ENCODE results near the gene CRIP3.
"Not testable (repeated sequence)": the region's sequence is repeated elsewhere in the genome, so short reads cannot be mapped to it uniquely, and the experiment has no call there.

Gene CRIP3

GRCh38 chr6:43304882-43305281, 3.7 kb downstream of the CRIP3 start:
- DNase-seq: no peak

DNA sequence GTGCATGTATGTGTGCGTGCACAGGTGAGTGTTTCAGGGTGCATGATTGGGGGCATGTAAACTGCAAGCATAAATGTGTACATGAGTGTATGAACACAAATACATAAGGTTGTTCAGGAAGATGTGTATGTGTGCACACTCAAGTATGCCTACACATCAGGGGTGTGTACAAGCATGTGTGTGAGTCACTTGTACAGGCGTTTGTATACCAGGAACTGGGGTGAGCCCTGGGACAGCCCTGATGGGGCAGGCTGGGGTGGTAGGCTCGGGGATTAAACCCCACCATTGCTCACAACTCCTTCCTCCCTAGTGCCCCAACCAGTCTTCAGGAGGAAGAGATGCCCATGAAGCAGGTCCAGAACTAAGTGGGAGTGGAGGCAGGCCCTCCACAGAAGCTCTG, 4.3 kb downstream of the CRIP3 start:
- no peak for DNase-seq

GRCh38 chr6:43303751-43304331, 4.8 kb downstream of the CRIP3 start:
- DNase-seq: no peak

DNA sequence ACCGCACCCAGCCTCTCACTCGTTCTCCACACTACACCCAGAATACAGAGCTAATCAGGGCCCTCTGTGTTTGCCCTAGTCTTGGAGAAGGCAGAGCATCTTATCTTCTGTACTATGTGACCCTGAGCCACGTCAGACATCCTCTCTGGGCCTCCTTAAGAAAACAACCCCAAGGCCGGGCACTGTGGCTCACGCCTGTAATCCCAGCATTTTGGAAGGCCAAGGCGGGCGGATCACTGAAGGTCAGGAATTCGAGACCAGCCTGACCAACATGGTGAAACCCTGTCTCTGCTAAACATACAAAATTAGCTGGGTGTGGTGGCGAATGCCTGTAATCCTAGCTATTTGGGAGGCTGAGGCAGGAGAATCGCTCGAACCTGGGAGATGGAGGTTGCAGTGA, 5.6 kb downstream of the CRIP3 start:
- DNase-seq: not testable (repeated sequence)

- no peak for DNase-seq
These were observed 6.5 kb downstream of the CRIP3 start for GRCh38 chr6:43302126-43302525.

- DNase-seq: no peak
These were observed 7.3 kb downstream of the CRIP3 start for GRCh38 chr6:43301081-43301870.

- DNase-seq: no peak
These were observed 9.0 kb downstream of the CRIP3 start for GRCh38 chr6:43299338-43300293.

DNA sequence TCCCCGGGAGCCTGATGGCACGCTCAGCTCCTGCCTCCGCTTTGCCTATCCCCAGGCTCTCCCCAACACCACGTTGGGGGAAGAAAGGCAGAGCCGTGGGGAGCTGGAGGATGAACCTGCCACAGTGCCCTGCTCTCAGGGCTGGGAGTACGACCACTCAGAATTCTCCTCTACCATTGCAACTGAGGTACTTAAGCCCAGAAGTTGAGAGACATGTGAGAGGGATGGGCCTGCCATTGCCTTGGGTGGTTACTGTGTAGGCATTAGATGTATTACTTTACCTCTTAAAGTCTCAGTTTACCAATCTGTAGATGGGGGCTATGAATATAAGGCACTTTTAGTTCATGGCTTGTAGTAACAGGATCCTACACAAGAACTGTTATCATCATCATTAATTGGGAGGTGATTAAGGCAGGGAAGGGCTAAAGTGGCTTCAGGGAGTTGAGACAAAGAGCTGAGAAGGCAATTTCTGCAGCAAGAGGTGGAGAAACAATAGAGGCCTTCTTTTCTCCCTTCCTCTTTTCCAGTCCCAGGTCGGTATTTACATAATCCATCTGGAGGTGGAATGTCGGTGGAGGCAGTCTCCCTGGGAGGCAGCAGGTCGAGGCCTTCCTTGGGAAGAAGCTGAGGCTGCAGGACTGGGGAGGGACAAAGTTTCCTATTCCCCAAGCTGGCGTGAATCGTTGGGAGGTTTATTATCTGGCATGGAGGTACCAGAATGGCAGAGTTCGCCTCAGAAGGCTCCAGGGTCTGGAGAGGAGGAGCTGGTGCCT, 9.9 kb downstream of the CRIP3 start:
- DNase-seq: no peak

- DNase-seq: no peak
These were observed 10.7 kb downstream of the CRIP3 start, which contains the start of gene SLC22A7 for GRCh38 chr6:43297644-43298564. Gene SLC22A7 (plus strand): TSS chr6:43298260. CDS start chr6:43298359, 99 bp downstream.

GRCh38 chr6:43296780-43297497, 11.7 kb downstream of the CRIP3 start:
- DNase-seq: no peak

DNA sequence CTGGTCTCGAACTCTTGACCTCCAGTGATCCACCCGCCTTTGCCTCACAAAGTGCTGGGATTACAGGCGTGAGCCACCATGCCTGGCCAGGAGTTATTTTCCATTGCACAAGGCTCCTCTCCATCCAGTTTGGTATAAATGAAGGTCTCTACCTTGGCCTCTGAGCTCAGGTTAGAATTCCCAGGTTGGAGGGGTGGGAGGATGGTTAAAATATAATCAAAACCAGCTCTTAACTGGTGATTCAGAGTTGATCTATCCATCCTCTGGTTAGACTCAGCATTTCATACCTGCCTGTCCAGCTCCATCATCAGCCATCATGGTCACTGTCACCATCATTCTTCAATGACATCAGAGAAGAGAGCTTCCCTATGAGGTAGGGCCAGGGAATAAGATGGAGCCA, 13.2 kb downstream of the CRIP3 start:
- no peak for DNase-seq

DNA sequence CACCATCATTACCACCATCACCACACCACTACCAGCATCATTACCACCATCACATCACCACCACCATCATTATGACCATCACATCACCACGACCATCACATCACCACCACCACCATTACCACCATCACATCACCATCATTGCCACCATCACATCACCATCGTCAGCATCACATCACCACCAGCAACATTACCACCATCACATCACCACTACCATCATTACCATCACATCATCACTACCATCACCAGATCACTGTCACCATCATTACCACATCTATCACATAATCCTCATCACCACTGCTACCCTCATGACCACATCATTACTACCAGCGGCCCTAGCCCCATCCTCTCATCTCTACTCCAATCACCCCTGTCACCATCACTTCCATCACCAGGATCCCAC, 14.1 kb downstream of the CRIP3 start:
- no peak for DNase-seq

- no peak for DNase-seq
These were observed 14.9 kb downstream of the CRIP3 start for GRCh38 chr6:43293698-43294097.

DNA sequence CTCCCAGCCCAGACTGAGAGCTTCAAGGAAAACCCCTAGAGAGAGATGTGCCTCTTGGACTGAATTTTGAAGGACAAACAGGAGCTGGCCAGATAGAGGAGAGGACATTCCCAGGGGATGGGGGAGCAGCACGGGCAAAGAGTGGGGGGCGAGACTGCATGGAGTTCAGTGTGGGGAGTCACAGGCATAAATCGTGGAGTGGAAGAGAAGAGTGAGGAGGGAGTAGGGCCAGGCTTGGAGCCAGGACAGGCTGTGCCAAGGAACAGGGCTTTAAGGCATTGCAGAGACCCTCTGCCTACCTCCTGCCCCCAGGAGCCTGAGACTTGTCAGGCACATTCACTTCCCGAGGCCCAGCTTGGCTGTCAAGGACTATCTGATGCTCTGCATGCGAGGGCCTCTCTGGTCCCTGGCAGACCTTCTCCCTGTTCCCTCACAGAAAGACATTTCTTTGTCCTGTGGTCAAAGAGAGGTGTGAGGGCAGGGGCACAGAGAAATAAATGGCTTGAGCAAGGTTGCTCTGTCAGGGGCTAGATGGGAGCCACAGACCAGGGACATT, 15.8 kb downstream of the CRIP3 start:
- no peak for DNase-seq

DNA sequence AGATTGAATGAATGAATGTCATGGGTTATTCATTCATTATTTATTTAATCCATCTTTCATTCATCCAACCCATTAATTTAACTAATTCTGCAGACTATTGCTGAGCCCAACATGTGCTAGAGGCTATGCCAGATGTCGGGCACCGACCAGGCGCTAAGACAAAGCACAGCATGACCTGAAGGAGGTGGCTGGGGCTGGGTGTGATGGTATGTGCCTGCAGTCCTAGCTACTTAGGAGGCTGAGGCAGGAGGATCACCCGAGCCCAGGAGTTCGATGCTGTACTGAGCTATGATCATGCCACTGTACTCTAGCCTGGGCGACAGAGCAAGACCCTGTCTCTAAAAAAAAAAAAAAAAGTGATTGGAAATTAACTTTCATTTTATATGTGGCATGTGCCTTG, 16.3 kb downstream of the CRIP3 start:
- no peak for DNase-seq

DNA sequence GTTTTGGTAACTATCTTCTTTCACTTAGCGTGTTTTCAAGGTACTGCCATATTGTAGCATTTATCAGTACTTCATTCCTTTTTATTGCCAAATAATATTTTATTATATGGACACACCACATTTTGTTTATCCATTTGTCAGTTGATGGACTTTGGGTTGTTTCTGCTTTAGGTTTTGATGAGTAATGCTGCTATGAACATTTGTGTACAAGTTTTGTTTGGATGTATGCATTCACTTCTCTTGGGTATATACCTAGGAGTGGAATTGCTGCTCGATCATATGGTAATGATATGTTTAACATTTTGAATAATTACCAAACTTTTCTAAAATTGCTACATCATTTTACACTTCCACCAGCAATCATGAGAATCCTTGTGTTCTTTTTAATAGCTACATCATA, 16.9 kb downstream of the CRIP3 start:
- DNase-seq: no peak

DNA sequence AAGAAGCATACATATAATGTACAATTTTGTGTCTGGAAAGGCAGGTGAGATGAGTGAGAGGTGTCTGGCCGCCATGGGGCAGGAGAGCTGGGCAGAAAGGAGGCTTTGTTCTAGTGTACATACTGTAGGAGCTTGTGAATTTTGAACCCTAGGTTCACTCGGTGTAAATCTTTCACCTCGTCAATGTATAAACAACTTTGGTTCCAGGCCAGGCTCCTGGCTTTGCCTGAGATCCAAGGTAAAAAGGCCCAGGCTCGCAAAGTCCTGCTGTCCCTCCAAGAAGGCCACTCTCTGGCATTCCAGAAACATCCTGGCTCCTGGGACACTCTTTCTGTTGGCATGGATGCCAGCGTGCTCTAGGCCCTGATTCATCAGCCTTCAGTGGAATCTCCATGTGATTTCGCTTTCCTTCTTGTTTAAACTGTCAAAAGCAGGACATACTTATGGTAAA, 17.7 kb downstream of the CRIP3 start:
- DNase-seq: no peak

GRCh38 chr6:43290339-43290904, 18.2 kb downstream of the CRIP3 start:
- DNase-seq: no peak

DNA sequence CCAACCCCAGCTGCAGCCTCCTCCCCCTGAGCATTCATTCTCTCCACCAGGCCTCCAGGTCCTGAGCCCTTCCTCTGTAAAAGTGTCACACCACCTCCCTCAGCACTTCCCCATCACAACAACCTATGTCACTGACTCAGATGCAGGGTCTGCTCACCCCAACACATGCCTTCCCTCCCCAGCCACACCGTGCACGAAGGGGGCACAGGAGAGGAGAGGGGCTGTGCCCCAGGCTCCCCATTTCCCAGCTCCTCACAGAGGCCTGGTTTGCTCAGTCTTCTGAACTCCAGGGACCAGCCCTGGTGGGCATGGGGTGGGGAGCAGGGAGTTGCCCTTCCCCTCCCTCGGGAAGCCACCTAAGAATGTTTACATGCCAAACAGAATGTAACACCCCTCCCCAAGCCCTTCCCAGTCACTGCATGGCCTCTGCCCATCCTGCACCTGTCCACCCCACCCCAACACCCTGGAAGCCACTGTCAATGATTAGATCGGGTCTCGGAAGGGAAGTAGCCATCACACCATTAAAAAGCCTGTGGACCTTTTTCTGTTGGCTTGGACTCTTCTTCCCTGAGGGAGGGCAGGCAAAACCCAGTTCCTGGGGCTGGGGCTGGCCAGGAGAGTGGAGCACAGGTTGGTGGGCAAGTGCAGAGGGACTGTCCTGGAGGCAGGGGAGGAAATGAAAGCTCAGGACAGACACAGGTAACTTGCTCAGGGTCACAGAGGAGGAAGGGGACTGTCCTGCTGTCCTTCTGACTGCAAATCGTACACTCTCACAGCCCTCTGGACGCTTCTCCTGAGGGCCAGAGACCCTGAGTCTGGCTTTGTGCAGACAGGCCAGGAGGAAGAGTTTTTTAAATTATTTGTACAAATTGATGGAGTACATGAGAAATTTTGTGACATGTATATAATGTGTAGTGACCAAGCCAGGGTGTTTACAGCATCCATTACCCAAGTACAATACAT, 20.6 kb downstream of the CRIP3 start:
- no peak for DNase-seq

All from NCI-H774 (cell line).